ENCODE measurements around the gene TRAPPC12. TPM values are rescaled to one million over a fixed set of nuclear protein-coding genes. Genes with fewer than 3 reads are reported as not detected.
"Not testable (repeated sequence)": the region's sequence is repeated elsewhere in the genome, so short reads cannot be mapped to it uniquely, and the experiment has no call there.

Gene TRAPPC12
- total RNA-seq, 1 experiment from 2014 or later: 34.8 TPM

DNA sequence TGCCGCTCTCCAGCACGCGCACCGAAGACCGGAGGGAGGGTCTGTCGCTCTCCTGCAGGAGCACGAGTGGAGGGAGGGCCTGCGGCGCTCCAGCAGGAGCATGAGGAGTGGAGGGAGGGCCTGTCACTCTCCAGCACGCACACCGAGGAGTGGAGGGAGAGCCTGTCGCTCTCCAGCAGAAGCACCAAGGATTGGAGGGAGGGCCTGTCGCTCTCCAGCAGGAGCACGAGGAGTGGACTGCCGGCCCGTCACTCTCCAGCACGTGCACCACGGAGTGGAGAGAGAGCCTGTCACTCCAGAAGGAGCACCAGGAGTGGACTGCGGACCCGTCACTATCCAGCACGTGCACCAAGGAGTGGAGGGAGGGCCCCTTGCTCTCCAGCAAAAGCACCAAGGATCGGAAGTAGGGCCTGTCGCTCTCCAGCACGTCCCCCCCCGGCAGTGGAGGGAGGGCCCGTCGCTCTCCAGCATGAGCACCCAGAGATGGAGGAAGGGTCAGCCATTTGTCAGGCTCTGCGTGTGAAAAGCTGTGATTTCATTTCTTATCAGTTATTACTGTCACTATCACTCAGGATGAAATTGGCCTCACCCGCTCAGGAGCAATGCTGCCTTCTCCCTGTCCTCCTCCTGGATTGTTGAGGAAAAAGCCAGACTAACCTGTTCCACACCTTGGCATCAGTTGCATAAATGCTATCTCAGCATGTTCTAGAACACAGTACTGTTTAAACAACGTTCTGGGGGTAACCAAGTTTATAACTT is 103.9 kb downstream of the TRAPPC12 start:
- DNase-seq (ENCODE audit: low read depth, low spot score): no peak
- in situ Hi-C loops (cut with HindIII; ENCODE audit: low pct_unique_long_range_greater_than_20kb, low sequenced_read_pairs): no loop called here

DNA sequence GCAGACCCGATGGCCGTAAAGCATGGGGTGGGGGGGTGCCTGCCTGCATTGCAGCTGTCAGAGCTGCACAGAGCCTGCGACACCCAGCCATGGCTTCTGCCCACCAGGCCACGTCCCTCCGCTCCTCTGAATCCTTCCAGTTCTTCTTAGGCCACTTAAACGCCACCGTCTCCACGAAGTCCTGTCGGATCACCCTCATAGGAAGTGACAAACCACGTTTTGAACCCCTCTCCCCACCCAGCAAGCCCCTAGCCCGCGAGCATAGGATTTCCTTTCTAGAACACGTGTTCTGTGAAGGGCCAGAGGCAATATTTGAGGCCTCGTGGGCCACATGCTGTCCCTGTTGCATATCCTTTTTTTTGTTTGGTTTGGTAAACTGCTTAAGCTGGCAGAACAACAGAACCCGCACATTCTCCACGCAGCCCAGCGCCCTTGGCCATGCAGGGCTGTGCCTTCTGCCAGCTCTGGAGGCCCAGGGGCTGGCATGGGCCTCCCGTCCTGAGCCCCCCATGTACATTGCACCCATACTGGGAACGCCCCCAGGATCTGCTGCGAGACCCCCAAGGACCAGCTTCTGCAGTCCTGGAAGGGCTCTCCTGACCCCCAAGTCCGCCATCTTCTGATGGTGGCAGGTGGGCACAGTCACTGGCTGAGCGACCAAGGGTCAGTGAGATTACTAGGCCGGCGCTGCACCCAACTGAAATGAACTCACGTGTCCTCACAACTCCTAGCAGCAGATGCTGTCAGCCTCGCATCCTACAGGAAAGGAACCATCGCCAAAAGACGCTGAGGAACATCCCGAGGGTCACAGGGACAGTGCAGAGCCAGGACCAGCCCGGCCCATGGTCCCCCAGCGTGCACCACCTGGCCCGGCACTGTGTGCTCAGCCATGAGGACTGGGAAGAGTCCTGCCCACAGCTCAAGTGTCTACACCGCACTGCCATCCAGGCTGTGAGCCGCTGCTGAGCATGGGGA is 104.8 kb downstream of the TRAPPC12 start:
- no peak for DNase-seq (ENCODE audit: low read depth, low spot score)

DNA sequence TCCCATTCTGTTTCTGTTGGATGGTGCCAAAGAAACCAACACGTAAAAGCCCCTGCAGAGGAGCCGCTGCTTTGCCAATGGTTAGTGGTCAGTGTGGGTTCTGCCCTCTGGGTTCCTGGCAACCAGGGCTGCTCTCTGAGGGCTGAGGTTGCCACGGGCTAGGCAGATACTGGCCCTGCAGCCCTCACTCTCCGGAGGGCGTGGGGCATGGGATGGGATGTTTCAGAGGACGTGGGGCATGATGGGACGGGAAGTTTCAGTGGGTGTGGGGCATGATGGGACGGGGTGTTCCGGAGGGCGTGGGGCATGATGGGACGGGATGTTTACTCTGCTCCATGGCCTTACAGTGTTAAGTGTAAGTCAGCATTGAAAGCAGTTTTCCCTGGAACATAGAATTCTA is 105.7 kb downstream of the TRAPPC12 start:
- in situ Hi-C loops (cut with HindIII; ENCODE audit: low pct_unique_long_range_greater_than_20kb, low sequenced_read_pairs): no loop called here
- DNase-seq (ENCODE audit: low read depth, low spot score): no peak

More for the DNA sequence above, 104.8 kb downstream of the TRAPPC12 start:
- in situ Hi-C loops (cut with HindIII; ENCODE audit: low pct_unique_long_range_greater_than_20kb, low sequenced_read_pairs): no loop called here

DNA sequence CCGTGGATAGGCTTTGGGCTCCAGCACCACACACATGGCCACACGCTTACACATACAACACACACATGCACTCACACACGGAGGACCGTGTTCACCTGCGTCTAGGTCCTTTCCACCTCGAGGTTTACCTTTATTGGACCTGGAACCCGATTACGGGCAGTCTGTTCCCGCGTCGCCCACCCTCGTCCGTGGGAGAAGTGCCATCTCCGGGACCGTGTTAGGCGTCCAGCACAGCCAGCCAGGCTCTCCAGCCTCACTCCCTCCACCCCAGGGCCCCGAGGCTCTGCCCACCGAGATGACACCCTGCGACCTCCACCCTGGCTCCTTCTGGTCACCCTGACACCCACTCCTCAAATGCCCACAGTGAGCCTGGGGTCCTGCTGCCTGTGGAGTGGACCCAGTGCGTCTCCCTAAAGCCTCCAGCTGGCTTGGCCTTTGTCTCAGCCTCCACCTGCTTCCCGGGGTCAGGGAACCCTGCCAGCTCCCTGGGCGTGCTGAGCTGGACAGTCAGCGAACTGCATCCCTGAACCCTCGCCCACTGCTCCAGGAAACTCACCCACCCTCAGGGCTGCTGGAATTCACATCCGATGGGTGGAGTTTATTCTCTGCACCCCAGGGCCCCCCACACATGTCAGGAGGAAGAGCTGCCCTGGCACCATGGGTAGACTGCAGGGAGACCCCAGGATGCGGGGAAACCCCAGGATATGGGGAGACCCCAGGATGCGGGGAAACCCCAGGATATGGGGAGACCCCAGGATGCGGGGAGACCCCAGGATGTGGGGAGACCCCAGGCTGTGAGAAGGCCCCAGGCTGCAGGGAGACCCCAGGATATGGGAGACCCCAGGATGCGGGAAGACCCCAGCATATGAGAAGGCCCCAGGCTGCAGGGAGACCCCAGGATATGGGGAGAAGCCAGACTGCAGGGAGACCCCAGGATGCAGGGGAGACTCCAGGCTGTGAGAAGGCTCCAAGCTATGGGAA is 106.8 kb downstream of the TRAPPC12 start:
- in situ Hi-C loops (cut with HindIII; ENCODE audit: low pct_unique_long_range_greater_than_20kb, low sequenced_read_pairs): no loop called here
- no peak for DNase-seq (ENCODE audit: low read depth, low spot score)

DNA sequence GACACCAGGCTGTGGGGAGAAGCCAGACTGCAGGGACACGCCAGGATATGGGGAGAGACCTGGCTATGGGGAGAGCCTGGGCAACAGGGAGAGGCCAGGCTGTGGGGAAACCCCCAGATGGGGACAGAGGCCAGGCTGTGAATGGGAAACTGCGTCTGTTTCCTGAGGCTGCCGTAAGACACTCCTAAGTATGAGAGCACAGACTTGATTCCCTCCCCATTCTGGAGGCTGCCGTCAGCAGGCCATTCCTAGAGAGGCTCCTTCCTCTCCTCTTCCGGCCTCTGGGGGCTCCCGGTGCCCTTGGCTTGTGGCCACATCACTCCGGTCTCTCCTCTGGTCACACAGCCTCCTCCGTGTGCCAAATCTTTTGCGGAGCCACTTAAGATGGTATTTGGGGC is 107.5 kb downstream of the TRAPPC12 start:
- DNase-seq (ENCODE audit: low read depth, low spot score): no peak
- in situ Hi-C loops (cut with HindIII; ENCODE audit: low pct_unique_long_range_greater_than_20kb, low sequenced_read_pairs): no loop called here

DNA sequence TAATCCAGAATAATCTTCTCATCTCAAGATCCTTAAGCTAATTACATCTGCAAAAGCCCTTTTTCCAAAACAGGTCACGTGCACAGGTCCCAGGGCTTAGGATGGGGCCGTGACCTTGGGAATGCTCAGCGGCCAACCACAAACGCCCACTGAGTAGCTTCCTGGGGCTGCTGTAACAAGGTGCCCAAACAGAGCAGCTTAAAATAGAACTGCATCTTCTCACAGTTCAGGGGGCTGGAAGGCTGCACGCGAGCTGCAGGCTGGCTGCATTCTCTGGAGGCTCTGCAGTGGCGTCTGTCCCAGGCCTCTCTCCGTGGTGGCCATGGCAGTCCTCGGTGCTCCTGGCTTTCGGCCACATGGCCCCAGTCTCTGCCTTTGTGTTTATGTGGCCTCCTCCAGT is 107.9 kb downstream of the TRAPPC12 start:
- in situ Hi-C loops (cut with HindIII; ENCODE audit: low pct_unique_long_range_greater_than_20kb, low sequenced_read_pairs): no loop called here
- DNase-seq (ENCODE audit: low read depth, low spot score): no peak

DNA sequence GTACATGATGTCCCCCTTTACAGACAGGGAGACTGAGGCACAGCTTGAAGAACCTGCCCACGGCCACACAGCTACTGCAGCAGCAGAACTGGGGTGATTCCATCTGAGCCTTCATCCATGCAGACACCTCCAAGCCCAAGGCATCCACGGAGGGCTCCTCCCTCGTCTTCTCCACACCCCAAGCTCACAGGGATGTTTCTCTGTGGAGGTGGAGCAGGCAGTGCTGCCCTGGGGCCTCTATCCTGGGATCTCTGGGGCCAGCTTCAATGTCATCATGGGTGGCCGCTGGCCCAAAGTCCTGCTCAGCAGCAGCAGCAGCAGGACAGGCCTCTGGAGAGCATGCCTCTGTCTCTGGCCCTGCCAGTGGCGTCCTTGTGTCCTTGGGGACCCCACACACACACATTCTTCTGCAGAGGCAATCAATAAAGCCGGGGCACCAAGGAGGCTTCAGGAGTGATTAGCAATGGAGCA is 108.6 kb downstream of the TRAPPC12 start:
- no peak for DNase-seq (ENCODE audit: low read depth, low spot score)
- in situ Hi-C loops (cut with HindIII; ENCODE audit: low pct_unique_long_range_greater_than_20kb, low sequenced_read_pairs): no loop called here

DNA sequence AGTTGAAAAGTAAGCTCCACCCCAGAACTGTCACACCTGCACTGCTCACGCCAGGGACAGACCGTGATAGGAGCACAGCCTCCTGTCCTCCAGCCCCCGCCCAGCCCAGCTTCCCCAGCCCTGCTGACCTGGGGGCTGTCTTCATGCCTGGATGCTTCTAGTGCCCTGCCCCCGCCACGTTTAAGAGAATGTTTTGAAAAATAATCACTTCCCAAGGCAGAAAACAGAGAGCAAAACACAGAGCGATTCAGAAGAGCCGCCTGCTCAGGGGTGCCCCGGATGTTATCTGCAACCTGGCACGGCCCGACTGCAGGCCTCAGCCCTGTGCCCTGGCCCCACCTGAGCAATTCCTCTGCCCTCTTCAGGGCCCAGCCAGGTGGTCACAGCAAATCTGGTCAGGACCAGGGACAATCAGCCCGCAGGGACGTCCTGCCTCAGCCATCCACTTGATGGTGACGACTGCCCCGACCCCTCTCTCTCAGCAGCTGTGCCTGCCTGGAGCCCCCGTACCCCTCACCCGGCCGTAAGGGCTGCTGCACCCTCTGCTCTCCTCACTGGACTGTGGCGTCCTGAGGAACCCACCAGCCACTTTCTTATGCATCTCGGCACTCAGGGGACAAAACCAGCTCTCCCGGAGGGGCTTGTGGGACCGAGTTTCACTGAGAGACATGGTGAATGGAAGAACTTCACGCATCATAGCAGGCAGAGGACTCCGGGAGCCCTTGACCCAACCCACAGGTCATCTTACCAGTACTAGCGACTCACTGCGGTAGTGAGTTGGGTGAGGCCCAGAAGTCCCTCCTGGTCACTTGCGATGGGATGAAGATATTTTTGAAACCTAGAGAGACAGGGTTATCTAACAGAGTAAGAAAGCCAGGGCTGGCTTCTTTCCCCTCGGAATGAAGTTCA is 109.6 kb downstream of the TRAPPC12 start:
- no peak for DNase-seq (ENCODE audit: low read depth, low spot score)
- in situ Hi-C loops (cut with HindIII; ENCODE audit: low pct_unique_long_range_greater_than_20kb, low sequenced_read_pairs): no loop called here

DNA sequence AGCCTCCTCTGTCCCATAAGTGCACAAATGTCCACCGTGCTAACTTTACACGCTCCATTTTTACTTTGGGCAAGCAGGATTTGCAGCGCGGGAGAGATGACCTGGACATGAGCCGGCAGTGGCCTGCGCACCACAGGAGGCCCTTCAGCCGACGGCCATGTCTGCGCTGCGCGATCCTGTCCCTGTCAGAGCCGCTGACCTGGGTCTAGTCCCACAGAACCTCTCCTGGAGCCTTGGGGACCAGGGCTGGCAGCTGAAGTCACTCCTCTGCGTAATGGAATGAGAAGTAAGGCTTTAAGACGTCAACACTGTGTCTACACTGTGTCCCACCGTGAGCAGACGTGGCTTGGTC is 110.2 kb downstream of the TRAPPC12 start:
- in situ Hi-C loops (cut with HindIII; ENCODE audit: low pct_unique_long_range_greater_than_20kb, low sequenced_read_pairs): no loop called here

DNA sequence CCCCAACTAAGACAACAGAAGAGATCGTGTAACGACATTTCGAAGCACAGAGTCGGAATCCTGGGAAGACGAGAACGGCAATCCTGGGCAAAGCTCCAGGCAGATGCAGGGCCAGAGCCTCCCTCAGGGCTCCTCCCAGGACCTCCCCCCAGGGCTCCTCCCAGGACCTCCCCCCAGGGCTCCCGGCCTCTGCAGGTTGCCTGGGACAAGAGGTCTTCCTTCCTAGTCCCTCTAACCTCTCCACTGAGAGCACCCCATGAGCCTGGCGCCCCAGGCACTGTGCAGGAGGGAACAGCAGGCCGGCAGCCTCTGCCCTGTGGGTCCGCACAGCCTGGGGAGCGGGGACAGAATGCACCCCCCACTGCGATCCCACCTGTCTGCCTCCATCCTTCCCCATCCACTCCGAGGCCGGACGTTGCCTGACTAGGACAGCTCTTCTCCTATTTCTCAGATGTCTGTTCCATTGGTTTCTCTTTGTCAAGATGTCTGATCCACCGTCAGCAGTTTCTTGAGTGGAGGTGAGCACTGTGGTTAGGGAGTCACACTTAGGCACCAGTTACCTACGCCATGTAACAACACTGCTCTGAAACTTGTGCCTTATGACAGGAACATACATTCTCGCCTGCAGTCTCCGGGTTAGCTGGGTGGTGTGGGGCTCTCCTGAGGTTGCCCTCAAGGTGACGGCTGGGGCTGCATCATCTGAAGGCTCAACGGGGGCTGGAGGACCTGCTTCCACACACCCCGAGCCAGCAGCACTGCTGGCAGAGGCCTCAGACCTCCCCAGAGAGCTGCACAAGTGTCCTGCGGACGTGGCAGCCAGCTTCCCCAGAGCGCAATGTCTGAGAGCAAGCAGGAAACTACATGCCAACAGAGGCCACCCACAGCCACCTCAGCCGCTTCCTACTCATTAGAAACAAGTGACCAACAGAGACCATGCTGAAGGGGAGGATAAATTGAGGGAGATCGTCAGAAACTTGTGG is 111.0 kb downstream of the TRAPPC12 start:
- in situ Hi-C loops (cut with HindIII; ENCODE audit: low pct_unique_long_range_greater_than_20kb, low sequenced_read_pairs): no loop called here
- DNase-seq (ENCODE audit: low read depth, low spot score): no peak

More for the DNA sequence above, 110.2 kb downstream of the TRAPPC12 start:
- no peak for DNase-seq (ENCODE audit: low read depth, low spot score)

DNA sequence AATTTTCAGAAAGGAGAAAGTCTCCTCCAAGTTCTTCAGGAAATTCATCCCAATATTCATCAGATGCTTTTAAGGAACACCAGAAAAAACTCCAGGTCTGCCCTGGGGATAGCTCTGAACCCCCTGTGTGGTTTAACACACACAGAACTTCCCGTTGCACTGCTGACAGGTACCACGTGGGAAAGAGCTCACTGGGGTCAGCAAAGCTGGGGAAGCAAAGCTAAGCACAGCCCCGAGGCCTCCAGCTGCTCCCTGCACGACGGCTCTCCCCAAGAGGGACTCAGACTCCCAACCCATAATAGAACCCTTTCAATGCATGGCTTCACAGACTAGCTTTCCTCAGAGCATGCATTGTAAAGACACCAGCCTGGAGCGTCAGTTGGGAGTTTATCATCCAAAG is 111.8 kb downstream of the TRAPPC12 start:
- in situ Hi-C loops (cut with HindIII; ENCODE audit: low pct_unique_long_range_greater_than_20kb, low sequenced_read_pairs): no loop called here
- peak; percentile 36 for DNase-seq (ENCODE audit: low read depth, low spot score)

DNA sequence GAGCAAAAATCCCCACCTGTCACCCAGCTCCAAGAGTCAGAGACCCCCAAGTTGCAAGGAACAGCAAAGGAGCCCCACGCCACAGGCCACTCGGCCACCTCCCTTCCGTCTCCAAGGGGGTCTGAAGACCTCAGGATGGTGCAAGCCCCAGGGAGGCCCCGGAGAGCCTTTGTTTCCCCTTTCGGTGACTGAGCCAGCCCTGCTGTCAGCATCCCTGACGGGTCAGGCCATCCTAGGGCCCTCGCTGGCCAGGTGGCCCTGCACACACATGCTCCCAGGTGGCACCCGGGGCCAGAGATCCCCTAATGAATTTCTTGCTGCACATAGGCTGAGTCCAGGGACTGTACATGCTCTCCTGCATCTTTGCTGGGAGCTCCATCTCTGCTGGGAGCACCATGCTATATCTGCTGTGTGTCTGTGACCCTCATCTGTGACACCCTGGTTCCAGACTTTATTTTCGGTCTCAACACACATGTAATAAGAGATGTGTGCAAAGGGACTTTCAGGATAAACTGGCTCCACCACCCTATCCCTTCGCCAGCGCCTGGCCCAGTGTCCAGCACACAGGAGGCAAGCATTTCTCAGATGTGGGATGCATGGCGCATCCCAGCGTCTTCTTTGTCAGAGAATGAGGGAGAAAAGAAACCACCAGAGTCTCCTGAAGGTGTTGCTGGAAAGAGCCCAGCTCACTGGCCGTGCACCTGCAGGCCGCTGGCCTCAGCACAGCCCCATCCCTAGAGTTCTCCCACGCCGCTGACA is 112.4 kb downstream of the TRAPPC12 start:
- in situ Hi-C loops (cut with HindIII; ENCODE audit: low pct_unique_long_range_greater_than_20kb, low sequenced_read_pairs): no loop called here
- DNase-seq (ENCODE audit: low read depth, low spot score): no peak

DNA sequence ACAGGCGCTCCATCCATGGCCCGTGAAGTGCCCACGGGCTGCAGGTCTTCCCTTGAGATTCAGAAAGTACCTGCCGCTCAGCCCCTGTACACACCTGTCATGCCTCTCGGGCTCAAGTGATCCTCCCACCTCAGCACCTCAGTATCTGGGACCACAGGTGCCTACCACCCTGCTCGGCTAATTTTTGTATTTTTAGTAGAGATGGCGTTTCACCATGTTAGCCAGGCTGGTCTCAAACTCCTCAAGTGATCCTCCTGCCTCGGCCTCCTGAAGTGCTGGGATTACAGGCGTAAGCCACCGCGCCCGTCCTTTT is 112.9 kb downstream of the TRAPPC12 start:
- in situ Hi-C loops (cut with HindIII; ENCODE audit: low pct_unique_long_range_greater_than_20kb, low sequenced_read_pairs): not testable (repeated sequence)

DNA sequence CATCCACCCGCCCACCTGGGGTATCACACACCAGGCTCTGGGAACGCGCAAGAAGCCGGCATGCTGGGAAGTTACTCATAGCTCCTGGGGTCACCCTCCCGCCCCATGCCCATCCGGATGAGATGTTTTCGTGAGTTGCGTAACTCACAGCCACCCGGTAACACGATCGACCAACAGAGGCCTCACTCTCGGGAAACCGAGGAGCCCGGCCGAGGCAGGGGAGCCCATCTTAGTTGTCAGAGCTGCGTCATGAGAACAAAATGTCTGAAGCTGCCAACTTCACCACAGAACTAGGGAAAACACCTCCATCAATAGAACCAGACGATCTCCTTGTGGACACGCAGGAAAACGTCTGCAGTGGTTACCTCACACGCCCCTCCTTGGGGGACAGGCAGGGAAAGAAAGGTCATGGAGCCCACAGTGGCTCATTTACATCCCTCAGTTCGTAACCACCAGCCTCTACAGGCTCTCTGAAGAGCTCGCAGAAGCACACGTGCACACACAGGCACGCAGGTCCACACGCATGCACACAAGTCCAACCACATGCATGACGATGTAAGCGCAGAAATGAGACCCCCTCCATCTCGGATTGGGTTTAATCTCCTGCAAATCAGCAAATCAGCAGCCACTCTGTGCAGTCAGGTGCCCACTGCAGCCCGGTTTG is 113.6 kb downstream of the TRAPPC12 start:
- in situ Hi-C loops (cut with HindIII; ENCODE audit: low pct_unique_long_range_greater_than_20kb, low sequenced_read_pairs): no loop called here
- no peak for DNase-seq (ENCODE audit: low read depth, low spot score)

More for the DNA sequence above, 112.9 kb downstream of the TRAPPC12 start:
- not testable (repeated sequence) for DNase-seq (ENCODE audit: low read depth, low spot score)

DNA sequence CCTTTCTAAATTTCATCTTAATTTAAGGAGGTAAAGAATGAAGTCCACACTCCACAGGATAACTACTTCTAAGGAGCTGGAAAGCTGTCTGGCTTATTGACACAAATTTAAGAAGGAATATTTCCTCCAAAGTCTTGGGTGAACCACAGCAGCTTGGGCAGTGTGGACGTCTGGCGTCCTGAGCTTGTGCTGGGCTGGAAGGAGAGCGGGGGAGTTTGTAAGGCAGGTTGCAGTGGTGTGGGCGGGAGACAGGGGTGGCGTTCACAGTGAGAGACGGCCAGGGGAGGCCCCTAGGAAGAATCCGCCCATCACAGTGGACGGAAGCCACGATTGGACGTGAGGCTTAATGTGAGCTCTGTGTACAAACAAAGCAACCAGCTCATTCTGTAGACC is 114.1 kb downstream of the TRAPPC12 start:
- peak; percentile 26 for DNase-seq (ENCODE audit: low read depth, low spot score)
- in situ Hi-C loops (cut with HindIII; ENCODE audit: low pct_unique_long_range_greater_than_20kb, low sequenced_read_pairs): no loop called here
